ENCODE measurements around the gene SLC39A11. TPM values are rescaled to one million over a fixed set of nuclear protein-coding genes. Genes with fewer than 3 reads are reported as not detected.

The SLC39A11 gene
- total RNA-seq, 4 donors from 2014 or later: 55.1 to 123 (median 97.0) TPM

GRCh38 chr17:72891627-72892026 lies 200.9 kb downstream of the SLC39A11 start:
- H3K27ac ChIP-seq: no peak overlapping the region
- no peaks in the 10 kb centered on the region for H3K27me3 ChIP-seq
- WGBS, 2 donors: 97% methylated on average over 2 of the region's 2 CpGs
- intact Hi-C loops (cut with DNase I): no loop called here
- no peak overlapping the region for H3K4me3 ChIP-seq (replicated peaks in 1 of 3)
- TF ChIP-seq CTCF (IDR thresholded peaks at IDR 0.05) (no peak), POLR2A (IDR thresholded peaks at IDR 0.05) (no peak)
- H3K36me3 ChIP-seq: no peaks in the 10 kb centered on the region
- no peak for DNase-seq
- no peaks in the 10 kb centered on the region for H3K9me3 ChIP-seq
- no peaks in the 10 kb centered on the region for H3K4me1 ChIP-seq

- no peaks in the 10 kb centered on the region for H3K9me3 ChIP-seq
- H3K27ac ChIP-seq: no peak overlapping the region
- TF ChIP-seq POLR2A (IDR thresholded peaks at IDR 0.05) (no peak), CTCF (IDR thresholded peaks at IDR 0.05) (no peak)
- no peak for DNase-seq
- H3K4me1 ChIP-seq: no peaks in the 10 kb centered on the region
- WGBS, 2 donors: 88 to 89% methylated on average over 2 of the region's 2 CpGs
- H3K36me3 ChIP-seq: no peaks in the 10 kb centered on the region
- intact Hi-C loops (cut with DNase I): no loop called here
- H3K27me3 ChIP-seq: no peaks in the 10 kb centered on the region
- no peak overlapping the region for H3K4me3 ChIP-seq (replicated peaks in 1 of 3)
These were observed 201.8 kb downstream of the SLC39A11 start for GRCh38 chr17:72890711-72891110.

- Histone ChIP-seq H3K27me3 (no peaks in the 10 kb centered on the region), H3K9me3 (no peaks in the 10 kb centered on the region), H3K27ac (no peak overlapping the region), H3K36me3 (no peaks in the 10 kb centered on the region), H3K4me3 (replicated peaks in 1 of 3) (no peak overlapping the region), H3K4me1 (peaks cover 4 to 16% of the 10 kb centered on the region in 2 donors)
- DNase-seq: no peak
- intact Hi-C loops (cut with DNase I): no loop called here
- TF ChIP-seq CTCF (IDR thresholded peaks at IDR 0.05) (no peak), POLR2A (IDR thresholded peaks at IDR 0.05) (no peak)
- WGBS, 2 donors: 90 to 91% methylated on average over 4 of the region's 4 CpGs
These were observed 204.6 kb downstream of the SLC39A11 start for GRCh38 chr17:72887917-72888316.

GRCh38 chr17:72887322-72887721 lies 205.2 kb downstream of the SLC39A11 start:
- no peaks in the 10 kb centered on the region for H3K9me3 ChIP-seq
- H3K36me3 ChIP-seq: no peaks in the 10 kb centered on the region
- intact Hi-C loops (cut with DNase I): no loop called here
- H3K4me1 ChIP-seq: peaks cover 4 to 16% of the 10 kb centered on the region in 2 donors
- H3K4me3 ChIP-seq (replicated peaks in 1 of 3): no peak overlapping the region
- no peaks in the 10 kb centered on the region for H3K27me3 ChIP-seq
- no peak overlapping the region for H3K27ac ChIP-seq
- TF ChIP-seq CTCF (IDR thresholded peaks at IDR 0.05): no peak
- no peak for TF ChIP-seq POLR2A (IDR thresholded peaks at IDR 0.05)
- 81 to 94% methylated on average over 8 of the region's 8 CpGs for WGBS, 2 donors
- DNase-seq: no peak

- Histone ChIP-seq H3K4me1 (peaks cover 4 to 16% of the 10 kb centered on the region in 2 donors), H3K36me3 (no peaks in the 10 kb centered on the region), H3K27ac (no peak overlapping the region), H3K9me3 (no peaks in the 10 kb centered on the region), H3K27me3 (no peaks in the 10 kb centered on the region), H3K4me3 (replicated peaks in 1 of 3) (no peak overlapping the region)
- DNase-seq: no peak
- TF ChIP-seq CTCF (IDR thresholded peaks at IDR 0.05): no peak
- no peak for TF ChIP-seq POLR2A (IDR thresholded peaks at IDR 0.05)
- intact Hi-C loops (cut with DNase I): no loop called here
- WGBS, 2 donors: 98% methylated on average over 3 of the region's 3 CpGs
These were observed 205.9 kb downstream of the SLC39A11 start for GRCh38 chr17:72886622-72887021.

All from thyroid gland (tissue), 4 donors.